Measurements from ENCODE around the gene SC5D. TPM values are rescaled to one million over a fixed set of nuclear protein-coding genes. Genes with fewer than 3 reads are reported as not detected.
A peak's percentile ranks its signal among the peaks of the same experiment; 100 is the strongest.

SC5D gene
- total RNA-seq, 1 experiment from 2014 or later, result 38.4 TPM

DNA sequence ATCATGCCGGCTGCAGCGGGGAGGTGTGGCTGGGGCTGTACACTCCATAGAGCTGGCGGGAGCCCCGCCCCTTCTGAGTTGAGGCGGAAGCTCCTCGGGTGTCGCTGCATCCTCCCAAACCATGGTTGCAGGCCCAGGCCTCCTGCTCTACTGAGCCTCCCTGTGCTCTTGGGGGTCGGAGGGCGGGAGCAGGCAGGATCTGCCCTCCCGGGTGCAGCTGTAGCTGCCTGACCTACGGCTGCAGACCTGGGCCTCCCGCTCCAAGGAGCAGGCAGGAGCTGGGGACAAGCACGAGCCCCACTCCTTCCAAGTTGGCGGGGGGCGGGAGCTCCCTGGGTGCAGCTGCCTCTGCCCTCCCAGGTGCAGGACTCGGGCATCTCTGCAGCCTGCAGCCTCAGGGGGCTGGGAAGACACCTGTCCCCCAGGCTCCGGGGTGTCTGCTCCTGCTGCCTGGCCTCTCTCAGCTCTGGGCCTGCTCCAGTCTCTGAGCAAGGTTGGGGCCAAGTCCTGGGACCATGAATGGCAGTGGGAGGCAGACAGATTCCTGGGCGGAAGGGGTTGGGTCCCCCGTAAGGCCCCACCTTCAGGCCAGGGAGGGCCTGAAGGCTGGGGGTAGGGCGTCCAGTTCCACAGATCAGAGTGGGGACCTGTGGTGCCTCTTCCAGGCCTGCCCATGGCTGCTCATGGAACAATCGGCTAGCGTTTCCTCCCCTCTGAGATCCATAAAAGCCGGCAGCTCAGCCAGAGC is 46.4 kb upstream of the SC5D start:
- Histone ChIP-seq H3K27me3 (ENCODE audit: low read length) (no peaks in the 10 kb centered on the region), H2AFZ (ENCODE audit: low read length) (no peak overlapping the region), H3K9me3 (ENCODE audit: low read length) (no peaks in the 10 kb centered on the region), H3F3A (ENCODE audit: low read length, unreplicated experiment) (no peaks in the 10 kb centered on the region), H4K20me1 (ENCODE audit: low read length) (no peaks in the 10 kb centered on the region), H3K79me2 (ENCODE audit: low read length) (no peaks in the 10 kb centered on the region), H3K4me2 (ENCODE audit: low read length) (no peak overlapping the region), H3K9me2 (replicated peaks; ENCODE audit: low read length) (no peaks in the 10 kb centered on the region), H3K4me1 (ENCODE audit: insufficient read depth, low read length) (peaks cover 26% of the 10 kb centered on the region), H3K9ac (ENCODE audit: low read length) (no peak overlapping the region), H3K4me3 (ENCODE audit: low read length) (no peak overlapping the region), H3K36me3 (ENCODE audit: low read depth, low read length) (no peaks in the 10 kb centered on the region), H3K27ac (ENCODE audit: low read length) (no peak overlapping the region)
- CTCF ChIA-PET, result no interaction called here
- no peak for ATAC-seq
- POLR2A ChIA-PET (ENCODE audit: unreplicated experiment), result no interaction called here
- no TSS peak for BruUV-seq (replicated peaks)
- TF ChIP-seq, protein P1, sequence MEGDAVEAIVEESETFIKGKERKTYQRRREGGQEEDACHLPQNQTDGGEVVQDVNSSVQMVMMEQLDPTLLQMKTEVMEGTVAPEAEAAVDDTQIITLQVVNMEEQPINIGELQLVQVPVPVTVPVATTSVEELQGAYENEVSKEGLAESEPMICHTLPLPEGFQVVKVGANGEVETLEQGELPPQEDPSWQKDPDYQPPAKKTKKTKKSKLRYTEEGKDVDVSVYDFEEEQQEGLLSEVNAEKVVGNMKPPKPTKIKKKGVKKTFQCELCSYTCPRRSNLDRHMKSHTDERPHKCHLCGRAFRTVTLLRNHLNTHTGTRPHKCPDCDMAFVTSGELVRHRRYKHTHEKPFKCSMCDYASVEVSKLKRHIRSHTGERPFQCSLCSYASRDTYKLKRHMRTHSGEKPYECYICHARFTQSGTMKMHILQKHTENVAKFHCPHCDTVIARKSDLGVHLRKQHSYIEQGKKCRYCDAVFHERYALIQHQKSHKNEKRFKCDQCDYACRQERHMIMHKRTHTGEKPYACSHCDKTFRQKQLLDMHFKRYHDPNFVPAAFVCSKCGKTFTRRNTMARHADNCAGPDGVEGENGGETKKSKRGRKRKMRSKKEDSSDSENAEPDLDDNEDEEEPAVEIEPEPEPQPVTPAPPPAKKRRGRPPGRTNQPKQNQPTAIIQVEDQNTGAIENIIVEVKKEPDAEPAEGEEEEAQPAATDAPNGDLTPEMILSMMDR (conservative IDR thresholded peaks at IDR 0.05; ENCODE audit: low read depth, low read length), result no peak
- no peak for TF ChIP-seq EZH2phosphoT487 (IDR thresholded peaks at IDR 0.05; ENCODE audit: borderline replicate concordance, low read length)
- TF ChIP-seq EZH2 (IDR thresholded peaks at IDR 0.05; ENCODE audit: low read length, unreplicated experiment), result no peak
- no peak for DNase-seq
- intact Hi-C loops (cut with micrococcal nuclease), result no loop called here

DNA sequence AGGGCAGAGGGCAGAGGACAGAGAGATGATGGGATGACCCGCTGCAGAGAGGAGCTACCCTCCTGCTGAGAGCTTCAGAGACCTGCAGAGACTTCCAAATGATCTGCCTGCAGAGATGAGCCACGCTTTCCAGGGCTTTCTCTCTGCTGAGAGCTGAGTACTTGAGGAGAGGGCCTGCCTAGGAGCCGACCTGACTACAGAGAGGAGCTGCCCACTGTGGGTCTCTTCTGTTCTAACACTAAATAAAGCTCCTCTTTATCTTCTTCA is 45.9 kb upstream of the SC5D start:
- ChIA-PET POLR2A (ENCODE audit: unreplicated experiment) (no interaction called here), CTCF (no interaction called here)
- no peak for DNase-seq
- Histone ChIP-seq H3K9me2 (replicated peaks; ENCODE audit: low read length) (no peaks in the 10 kb centered on the region), H3K4me1 (ENCODE audit: insufficient read depth, low read length) (peaks cover 31% of the 10 kb centered on the region), H2AFZ (ENCODE audit: low read length) (no peak overlapping the region), H3K4me2 (ENCODE audit: low read length) (no peak overlapping the region), H3K27ac (ENCODE audit: low read length) (no peak overlapping the region), H3F3A (ENCODE audit: low read length, unreplicated experiment) (no peaks in the 10 kb centered on the region), H3K36me3 (ENCODE audit: low read depth, low read length) (no peaks in the 10 kb centered on the region), H3K79me2 (ENCODE audit: low read length) (no peaks in the 10 kb centered on the region), H3K4me3 (ENCODE audit: low read length) (no peak overlapping the region), H3K9me3 (ENCODE audit: low read length) (no peaks in the 10 kb centered on the region), H3K9ac (ENCODE audit: low read length) (no peak overlapping the region), H4K20me1 (ENCODE audit: low read length) (no peaks in the 10 kb centered on the region), H3K27me3 (ENCODE audit: low read length) (no peaks in the 10 kb centered on the region)
- no peak for ATAC-seq
- TF ChIP-seq, protein P1 (conservative IDR thresholded peaks at IDR 0.05; ENCODE audit: low read depth, low read length), result no peak
- TF ChIP-seq EZH2 (IDR thresholded peaks at IDR 0.05; ENCODE audit: low read length, unreplicated experiment) (no peak), EZH2phosphoT487 (IDR thresholded peaks at IDR 0.05; ENCODE audit: borderline replicate concordance, low read length) (no peak)
- no TSS peak for BruUV-seq (replicated peaks)
- intact Hi-C loops (cut with micrococcal nuclease), result no loop called here

DNA sequence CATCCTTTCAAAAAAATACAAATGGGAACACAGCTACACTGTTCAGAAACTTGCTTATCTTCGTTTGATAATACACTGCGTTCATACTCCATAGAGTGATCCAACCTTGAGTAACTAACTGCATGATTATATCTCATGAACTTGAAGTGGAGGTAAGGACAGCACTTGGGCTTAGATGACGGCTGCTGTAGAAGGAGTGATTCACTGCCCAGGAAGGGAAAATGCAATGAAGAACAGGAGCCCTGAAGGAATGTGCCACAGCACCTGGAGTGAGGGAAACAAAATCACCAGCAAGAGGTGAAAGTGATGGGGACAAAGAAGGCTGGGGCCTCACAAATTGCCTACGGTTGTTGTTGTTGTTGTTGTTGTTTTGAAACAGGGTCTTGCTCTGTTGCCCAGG is 44.1 kb upstream of the SC5D start:
- Histone ChIP-seq H4K20me1 (ENCODE audit: low read length) (no peaks in the 10 kb centered on the region), H3K4me3 (ENCODE audit: low read length) (no peak overlapping the region), H2AFZ (ENCODE audit: low read length) (no peak overlapping the region), H3K9ac (ENCODE audit: low read length) (no peak overlapping the region), H3F3A (ENCODE audit: low read length, unreplicated experiment) (no peaks in the 10 kb centered on the region), H3K27ac (ENCODE audit: low read length) (no peak overlapping the region), H3K36me3 (ENCODE audit: low read depth, low read length) (no peaks in the 10 kb centered on the region), H3K27me3 (ENCODE audit: low read length) (no peaks in the 10 kb centered on the region), H3K9me2 (replicated peaks; ENCODE audit: low read length) (no peaks in the 10 kb centered on the region), H3K79me2 (ENCODE audit: low read length) (no peaks in the 10 kb centered on the region), H3K4me2 (ENCODE audit: low read length) (no peak overlapping the region), H3K9me3 (ENCODE audit: low read length) (no peaks in the 10 kb centered on the region), H3K4me1 (ENCODE audit: insufficient read depth, low read length) (peaks cover 38% of the 10 kb centered on the region)
- TF ChIP-seq, protein P1 (conservative IDR thresholded peaks at IDR 0.05; ENCODE audit: low read depth, low read length), result no peak
- no peak for TF ChIP-seq EZH2phosphoT487 (IDR thresholded peaks at IDR 0.05; ENCODE audit: borderline replicate concordance, low read length)
- no peak for TF ChIP-seq EZH2 (IDR thresholded peaks at IDR 0.05; ENCODE audit: low read length, unreplicated experiment)
- ChIA-PET POLR2A (ENCODE audit: unreplicated experiment) (no interaction called here), CTCF (no interaction called here)
- ATAC-seq (0 out of 2 replicates have a peak, but pooled peaks have one; percentile 11), DNase-seq (peak; percentile 39)
- no TSS peak for BruUV-seq (replicated peaks)
- intact Hi-C loops (cut with micrococcal nuclease), result loop anchor here (2.0 kb wide), 1 partner anchor 342 kb away; no protein-coding TSS in a partner anchor

All from PC-3 (cell line).